Stimulated activated CD4-positive, alpha-beta T cell treated with anti-CD3 and anti-CD28 coated beads, Interleukin-12 subunit alpha, Interleukin-12 subunit beta, amount 100 ng/mL, for 48 hours (primary cell): ENCODE results near the gene CTAGE1.
"Not testable (repeated sequence)": the region's sequence is repeated elsewhere in the genome, so short reads cannot be mapped to it uniquely, and the experiment has no call there.

Experiments
- DNase-seq, 3 donors: peaks; one replicate each; pipeline ENCODE4 v3.0.0-alpha.2; 2020; ENCODE audit warnings: low read depth in 2 of 3, low spot score in 1 of 3

Gene CTAGE1, protein sequence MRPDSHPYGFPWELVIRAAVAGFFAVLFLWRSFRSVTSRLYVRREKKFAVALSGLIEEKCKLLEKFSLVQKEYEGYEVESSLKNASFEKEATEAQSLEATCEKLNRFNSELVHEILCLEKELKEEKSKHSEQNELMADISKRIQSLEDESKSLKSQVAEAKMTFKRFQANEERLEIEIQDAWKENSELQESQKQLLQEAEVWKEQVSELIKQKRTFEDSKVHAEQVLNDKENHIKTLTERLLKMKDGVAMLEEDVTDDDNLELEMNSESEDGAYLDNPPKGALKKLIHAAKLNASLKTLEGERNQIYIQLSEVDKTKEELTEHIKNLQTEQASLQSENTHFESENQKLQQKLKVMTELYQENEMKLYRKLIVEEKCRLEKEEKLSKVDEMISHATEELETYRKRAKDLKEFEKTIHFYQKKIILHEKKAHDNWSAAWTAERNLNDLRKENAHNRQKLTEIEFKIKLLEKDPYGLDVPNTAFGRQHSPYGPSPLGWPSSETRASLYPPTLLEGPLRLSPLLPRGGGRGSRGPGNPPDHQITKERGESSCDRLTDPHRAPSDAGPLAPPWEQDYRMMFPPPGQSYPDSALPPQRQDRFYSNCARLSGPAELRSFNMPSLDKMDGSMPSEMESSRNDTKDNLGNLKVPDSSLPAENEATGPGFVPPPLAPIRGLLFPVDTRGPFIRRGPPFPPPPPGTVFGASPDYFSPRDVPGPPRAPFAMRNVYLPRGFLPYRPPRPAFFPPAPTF

GRCh38 chr18:22417496-22418188 lies at the start of gene CTAGE1:
Gene CTAGE1, minus strand, starts transcription at chr18:22417915. Its CDS starts 104 bp downstream, at chr18:22417811.
- DNase-seq: no peak

GRCh38 chr18:22466608-22467395 lies 49.1 kb upstream of the CTAGE1 start:
- DNase-seq: no peak

GRCh38 chr18:22465859-22466457 lies 48.2 kb upstream of the CTAGE1 start:
- no peak for DNase-seq

DNA sequence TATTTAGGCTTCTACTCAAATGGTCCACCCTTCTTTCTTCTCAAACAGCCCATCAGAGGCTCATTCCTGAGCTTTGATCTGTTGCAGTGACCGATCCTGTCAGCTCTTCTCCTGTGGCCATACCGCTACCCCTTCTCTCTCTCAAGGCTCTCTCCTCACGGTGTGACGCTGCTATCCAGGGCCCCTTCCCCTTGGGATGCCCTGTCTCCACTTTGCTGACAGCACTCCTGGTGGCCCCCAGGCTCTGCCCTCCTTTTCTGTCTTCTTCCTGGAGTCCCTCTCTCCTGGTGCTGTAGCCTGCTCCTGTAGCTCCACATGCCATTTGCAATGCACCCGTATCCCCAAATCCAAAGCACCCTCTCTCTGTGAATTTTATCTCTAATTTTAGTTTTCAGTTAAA lies 45.4 kb upstream of the CTAGE1 start:
- no peak for DNase-seq

- DNase-seq: no peak
Measured at GRCh38 chr18:22459491-22459890, 41.8 kb upstream of the CTAGE1 start.

DNA sequence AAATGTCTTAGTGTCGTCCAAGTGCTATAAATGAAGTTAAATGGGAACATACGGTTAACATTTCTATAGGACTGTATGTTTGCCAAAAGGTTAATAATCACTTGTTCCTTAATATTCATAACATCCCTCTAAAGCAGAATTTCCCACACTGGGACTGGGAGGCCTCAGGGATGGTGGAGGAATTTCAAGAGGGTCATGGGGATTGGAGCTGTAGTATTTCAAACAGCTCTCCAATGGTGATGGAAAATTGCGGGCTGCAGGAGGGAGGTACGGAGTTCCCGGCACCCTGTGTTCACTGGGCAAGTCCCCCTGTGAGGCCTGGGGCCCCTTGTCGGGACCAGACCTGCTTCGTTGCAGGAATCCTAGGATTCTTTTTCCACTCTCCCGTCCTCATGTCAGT lies 39.8 kb upstream of the CTAGE1 start:
- DNase-seq: no peak

GRCh38 chr18:22456547-22456946 lies 38.8 kb upstream of the CTAGE1 start:
- DNase-seq: no peak

GRCh38 chr18:22456116-22456480 lies 38.4 kb upstream of the CTAGE1 start:
- no peak for DNase-seq

DNA sequence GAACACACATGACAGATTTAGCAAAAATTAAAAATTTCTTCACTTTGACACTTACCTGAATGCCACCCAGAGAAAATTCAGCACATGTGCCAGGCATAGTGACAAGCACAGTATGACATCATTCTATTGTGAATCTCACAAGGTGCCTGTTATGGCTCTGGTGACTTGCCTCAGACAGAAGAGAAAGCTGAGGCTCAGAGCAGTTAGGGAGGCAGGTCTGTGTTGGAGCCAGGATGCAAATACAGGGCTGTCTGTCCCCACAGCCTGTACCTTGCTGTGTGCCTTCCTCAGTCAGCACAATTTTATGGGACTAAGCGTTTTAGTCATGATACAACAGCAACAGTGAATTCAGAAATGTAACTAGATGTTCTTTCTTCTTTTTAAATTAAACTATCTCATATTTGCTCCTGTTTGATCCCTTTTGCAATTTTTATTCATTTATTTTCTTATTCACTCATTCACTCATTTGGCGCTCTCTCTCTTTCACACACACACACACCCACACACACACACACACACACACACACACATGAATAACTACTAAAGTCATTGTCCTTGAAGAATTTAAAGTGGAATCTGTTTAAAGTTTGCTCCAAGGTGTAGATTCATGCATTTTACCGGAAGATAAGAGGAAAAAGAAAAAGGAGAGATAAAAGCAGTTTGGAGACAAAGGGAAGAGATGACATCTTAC lies 37.9 kb upstream of the CTAGE1 start:
- no peak for DNase-seq

DNA sequence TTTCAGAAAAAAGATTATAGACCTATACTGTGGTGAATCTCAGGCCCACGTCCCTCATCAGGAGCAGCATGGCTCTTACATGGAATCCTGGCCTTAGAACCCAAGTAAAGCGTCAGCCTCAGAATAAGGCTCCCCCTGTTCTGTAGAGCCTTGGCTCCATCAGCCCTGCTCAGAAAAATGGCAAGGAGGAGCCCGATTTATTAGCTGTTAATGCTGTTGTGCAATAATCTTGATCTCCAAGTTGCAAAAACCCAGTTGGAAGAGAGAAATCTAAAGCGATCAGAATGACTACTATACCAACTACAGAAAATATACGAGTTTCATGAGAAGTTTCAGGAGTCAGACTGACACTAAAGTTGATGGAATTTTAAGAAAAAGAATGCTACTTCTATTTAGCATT lies 35.6 kb upstream of the CTAGE1 start:
- DNase-seq: no peak

DNA sequence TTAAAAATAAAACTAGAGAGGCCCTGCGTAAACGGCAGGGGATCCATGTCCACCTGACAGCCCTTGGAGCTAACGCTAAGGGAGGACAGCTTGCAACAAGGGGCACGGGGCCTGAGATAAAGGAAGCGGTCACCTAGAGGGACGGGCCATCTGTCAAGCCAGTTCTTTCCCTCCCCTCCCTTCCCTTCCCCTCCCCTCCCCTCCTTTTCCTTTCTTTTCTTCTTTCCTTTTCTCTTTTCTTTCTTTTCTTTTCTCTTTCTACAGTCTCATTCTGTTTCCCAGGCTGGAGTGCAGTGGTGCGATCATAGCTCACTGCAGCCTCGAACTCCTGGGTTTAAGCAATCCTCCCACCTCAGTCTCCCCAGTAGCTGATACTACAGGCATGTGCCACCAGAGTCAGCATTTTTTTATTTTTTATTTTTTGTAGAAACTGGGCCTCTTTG lies 34.5 kb upstream of the CTAGE1 start:
- DNase-seq: no peak

- DNase-seq: no peak
Measured at GRCh38 chr18:22451796-22452195, 34.1 kb upstream of the CTAGE1 start.

GRCh38 chr18:22450766-22451165 lies 33.1 kb upstream of the CTAGE1 start:
- not testable (repeated sequence) for DNase-seq

DNA sequence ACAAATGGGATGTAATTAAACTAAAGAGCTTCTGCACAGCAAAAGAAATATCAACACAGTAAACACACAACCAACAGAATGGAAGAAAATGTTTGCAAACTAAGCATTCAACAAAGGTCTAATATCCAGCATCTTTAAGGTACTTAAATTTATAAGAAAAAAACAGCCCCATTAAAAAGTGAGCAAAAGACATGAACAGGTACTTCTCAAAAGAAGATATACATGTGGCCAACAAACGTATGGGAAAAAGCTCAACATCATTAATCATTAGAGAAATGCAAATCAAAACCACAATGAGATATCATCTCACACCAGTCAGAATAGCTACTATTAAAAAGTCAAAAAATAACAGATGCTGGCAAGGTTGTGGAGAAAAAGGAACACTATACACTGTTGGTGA lies 32.6 kb upstream of the CTAGE1 start:
- not testable (repeated sequence) for DNase-seq

- DNase-seq: not testable (repeated sequence)
Measured at GRCh38 chr18:22449753-22450152, 32.0 kb upstream of the CTAGE1 start.

DNA sequence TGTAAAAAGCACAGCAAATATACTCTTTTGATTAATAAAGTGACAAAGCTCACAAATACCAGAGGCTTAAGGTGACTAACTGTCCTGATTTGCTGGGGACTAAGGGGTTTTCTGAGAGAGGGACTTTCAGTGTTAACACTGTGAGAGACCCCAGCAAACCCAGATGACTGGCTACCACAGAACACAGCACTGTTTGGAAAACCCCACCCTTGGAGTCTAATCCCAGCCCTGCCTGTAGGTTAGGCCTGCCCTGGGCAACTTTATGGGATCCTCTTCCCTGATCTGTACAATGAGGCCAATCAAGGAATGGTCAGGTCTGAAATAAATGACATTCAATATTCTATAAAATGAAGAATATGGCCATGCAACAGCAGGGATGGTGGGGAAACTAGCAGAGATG lies 30.5 kb upstream of the CTAGE1 start:
- DNase-seq: no peak

DNA sequence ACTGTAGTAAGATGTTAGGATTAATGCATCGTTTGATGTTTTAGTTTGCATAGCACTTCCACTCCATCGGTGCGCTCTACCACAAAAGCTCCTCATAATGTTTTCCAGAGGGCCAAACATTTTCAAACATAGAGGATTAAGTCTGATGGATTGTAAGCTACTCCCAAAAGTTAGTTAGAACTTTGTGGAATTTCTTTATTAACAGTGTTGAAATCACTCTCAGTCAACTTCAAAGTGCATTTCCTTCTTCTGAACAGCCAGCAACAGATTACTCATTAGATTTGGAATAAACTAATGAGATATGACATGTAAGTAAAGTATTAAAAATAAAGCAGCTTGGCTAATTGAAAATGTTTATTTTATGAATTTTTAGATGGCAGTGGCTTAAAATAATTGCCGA lies 30.1 kb upstream of the CTAGE1 start:
- DNase-seq: no peak

- DNase-seq: no peak
Measured at GRCh38 chr18:22446911-22447310, 29.2 kb upstream of the CTAGE1 start.

DNA sequence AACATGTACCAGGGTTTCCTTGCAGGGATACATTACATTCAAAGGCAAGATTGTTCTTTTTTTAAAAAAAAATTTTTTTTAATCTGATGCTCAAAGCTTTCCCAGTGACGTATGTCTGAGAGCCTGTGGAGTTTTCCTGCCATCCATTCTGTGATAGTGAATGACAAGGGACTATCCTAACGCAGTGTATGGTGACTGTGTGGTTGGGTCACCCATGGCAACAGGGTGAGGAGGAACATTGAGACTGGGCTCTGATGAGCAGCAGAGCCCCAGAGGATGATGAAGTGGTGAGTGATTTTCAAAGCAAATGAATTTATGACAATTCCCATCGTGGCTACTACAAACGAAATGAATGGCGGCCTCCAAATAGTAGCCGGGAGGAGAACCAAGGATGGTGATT lies 28.6 kb upstream of the CTAGE1 start:
- DNase-seq: no peak

GRCh38 chr18:22441638-22442037 lies 23.9 kb upstream of the CTAGE1 start:
- no peak for DNase-seq
